ENCODE results near the gene C1D. TPM values are rescaled to one million over a fixed set of nuclear protein-coding genes. Genes with fewer than 3 reads are reported as not detected.

Gene C1D
- polyA plus RNA-seq, 1 donor from 2014 or later = 53.0 TPM

DNA sequence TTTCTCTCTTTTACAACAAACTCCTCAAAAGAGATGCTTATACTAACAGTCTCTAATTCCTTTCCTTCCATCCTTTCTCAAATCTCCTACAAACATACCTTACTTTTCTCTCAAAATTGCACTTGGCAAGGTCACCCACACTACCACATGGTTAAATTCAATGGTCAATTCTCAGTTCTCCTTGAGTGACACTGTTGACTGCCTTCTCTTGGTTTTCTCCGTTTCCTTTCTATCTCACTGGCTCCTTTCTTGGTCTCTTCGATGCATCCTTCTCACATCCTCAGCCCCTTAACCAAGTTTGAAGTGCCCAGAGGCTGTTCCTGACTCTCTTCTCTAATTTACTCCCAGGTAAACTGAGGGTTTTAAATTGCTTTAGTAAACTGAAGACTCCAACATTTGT is 12.5 kb downstream of the C1D start:
- Histone ChIP-seq H3K4me3 (ENCODE audit: low read length) (no peak overlapping the region), H3K79me2 (replicated peaks; ENCODE audit: insufficient read depth, low read length) (peaks cover 46% of the 10 kb centered on the region), H3F3A (ENCODE audit: insufficient read depth, low read length, poor library complexity, severe bottlenecking) (no peaks in the 10 kb centered on the region), H2AFZ (ENCODE audit: low read depth, low read length) (no peak overlapping the region), H3K9me2 (ENCODE audit: insufficient read depth, low read length) (no peaks in the 10 kb centered on the region), H3K9me3 (ENCODE audit: low read length) (no peaks in the 10 kb centered on the region), H3K36me3 (ENCODE audit: insufficient read depth, low read length) (no peaks in the 10 kb centered on the region), H3K9ac (ENCODE audit: low read length) (no peak overlapping the region), H3K27ac (ENCODE audit: low read length) (no peak overlapping the region), H3K27me3 (ENCODE audit: insufficient read depth, low read depth, low read length) (no peaks in the 10 kb centered on the region), H4K20me1 (ENCODE audit: insufficient read depth) (no peaks in the 10 kb centered on the region), H3K4me2 (ENCODE audit: low read length) (no peak overlapping the region)
- TF ChIP-seq TAF1 (IDR thresholded peaks at IDR 0.05; ENCODE audit: low read depth) = no peak
- no peak for TF ChIP-seq MXI1 (conservative IDR thresholded peaks at IDR 0.05; ENCODE audit: poor library complexity, severe bottlenecking)
- TF ChIP-seq EP300 (conservative IDR thresholded peaks at IDR 0.05; ENCODE audit: poor library complexity, severe bottlenecking) = no peak
- no peak for TF ChIP-seq SMC3 (conservative IDR thresholded peaks at IDR 0.05; ENCODE audit: poor library complexity)
- TF ChIP-seq, protein P1, sequence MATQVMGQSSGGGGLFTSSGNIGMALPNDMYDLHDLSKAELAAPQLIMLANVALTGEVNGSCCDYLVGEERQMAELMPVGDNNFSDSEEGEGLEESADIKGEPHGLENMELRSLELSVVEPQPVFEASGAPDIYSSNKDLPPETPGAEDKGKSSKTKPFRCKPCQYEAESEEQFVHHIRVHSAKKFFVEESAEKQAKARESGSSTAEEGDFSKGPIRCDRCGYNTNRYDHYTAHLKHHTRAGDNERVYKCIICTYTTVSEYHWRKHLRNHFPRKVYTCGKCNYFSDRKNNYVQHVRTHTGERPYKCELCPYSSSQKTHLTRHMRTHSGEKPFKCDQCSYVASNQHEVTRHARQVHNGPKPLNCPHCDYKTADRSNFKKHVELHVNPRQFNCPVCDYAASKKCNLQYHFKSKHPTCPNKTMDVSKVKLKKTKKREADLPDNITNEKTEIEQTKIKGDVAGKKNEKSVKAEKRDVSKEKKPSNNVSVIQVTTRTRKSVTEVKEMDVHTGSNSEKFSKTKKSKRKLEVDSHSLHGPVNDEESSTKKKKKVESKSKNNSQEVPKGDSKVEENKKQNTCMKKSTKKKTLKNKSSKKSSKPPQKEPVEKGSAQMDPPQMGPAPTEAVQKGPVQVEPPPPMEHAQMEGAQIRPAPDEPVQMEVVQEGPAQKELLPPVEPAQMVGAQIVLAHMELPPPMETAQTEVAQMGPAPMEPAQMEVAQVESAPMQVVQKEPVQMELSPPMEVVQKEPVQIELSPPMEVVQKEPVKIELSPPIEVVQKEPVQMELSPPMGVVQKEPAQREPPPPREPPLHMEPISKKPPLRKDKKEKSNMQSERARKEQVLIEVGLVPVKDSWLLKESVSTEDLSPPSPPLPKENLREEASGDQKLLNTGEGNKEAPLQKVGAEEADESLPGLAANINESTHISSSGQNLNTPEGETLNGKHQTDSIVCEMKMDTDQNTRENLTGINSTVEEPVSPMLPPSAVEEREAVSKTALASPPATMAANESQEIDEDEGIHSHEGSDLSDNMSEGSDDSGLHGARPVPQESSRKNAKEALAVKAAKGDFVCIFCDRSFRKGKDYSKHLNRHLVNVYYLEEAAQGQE (IDR thresholded peaks at IDR 0.05; ENCODE audit: borderline replicate concordance) = no peak
- TF ChIP-seq, protein P2, sequence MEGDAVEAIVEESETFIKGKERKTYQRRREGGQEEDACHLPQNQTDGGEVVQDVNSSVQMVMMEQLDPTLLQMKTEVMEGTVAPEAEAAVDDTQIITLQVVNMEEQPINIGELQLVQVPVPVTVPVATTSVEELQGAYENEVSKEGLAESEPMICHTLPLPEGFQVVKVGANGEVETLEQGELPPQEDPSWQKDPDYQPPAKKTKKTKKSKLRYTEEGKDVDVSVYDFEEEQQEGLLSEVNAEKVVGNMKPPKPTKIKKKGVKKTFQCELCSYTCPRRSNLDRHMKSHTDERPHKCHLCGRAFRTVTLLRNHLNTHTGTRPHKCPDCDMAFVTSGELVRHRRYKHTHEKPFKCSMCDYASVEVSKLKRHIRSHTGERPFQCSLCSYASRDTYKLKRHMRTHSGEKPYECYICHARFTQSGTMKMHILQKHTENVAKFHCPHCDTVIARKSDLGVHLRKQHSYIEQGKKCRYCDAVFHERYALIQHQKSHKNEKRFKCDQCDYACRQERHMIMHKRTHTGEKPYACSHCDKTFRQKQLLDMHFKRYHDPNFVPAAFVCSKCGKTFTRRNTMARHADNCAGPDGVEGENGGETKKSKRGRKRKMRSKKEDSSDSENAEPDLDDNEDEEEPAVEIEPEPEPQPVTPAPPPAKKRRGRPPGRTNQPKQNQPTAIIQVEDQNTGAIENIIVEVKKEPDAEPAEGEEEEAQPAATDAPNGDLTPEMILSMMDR (IDR thresholded peaks at IDR 0.05; ENCODE audit: poor library complexity, severe bottlenecking) = no peak
- TF ChIP-seq POLR2AphosphoS5 (IDR thresholded peaks at IDR 0.05) = no peak
- no peak for TF ChIP-seq EZH2 (IDR thresholded peaks at IDR 0.05; ENCODE audit: borderline replicate concordance, insufficient read depth, low read length, poor library complexity, severe bottlenecking)
- no peak for TF ChIP-seq RAD21 (conservative IDR thresholded peaks at IDR 0.05)

DNA sequence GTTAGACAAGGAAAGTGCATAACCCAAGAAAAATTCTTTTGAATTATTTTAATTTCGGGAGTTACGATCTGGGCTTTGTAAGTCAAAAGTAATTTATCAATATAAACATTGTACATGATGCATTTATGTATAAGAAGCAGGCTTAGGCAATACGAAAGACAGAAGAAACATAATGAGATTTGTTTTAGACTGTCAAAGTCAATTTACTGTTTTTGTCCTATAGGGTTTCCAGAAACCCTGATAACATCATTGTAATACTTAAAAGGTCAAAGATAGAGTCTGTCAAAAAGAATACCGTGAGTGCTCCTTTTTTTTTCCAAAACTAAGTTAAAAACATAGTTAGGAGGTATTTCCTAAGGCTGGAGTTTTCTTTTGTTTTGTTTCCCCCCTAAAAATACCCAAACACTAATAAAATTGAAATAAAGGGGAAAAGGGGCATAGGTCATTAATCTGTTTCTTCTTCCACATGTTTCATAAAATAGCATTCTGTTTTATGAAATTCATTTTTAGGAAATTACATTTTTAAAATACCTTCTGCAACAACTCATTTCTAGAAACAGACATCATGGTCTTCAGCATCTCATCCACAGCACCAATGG is 16.1 kb downstream of the C1D start:
- Histone ChIP-seq H2AFZ (ENCODE audit: low read depth, low read length) (no peak overlapping the region), H4K20me1 (ENCODE audit: insufficient read depth) (no peaks in the 10 kb centered on the region), H3K4me2 (ENCODE audit: low read length) (no peak overlapping the region), H3K79me2 (replicated peaks; ENCODE audit: insufficient read depth, low read length) (peaks cover 23% of the 10 kb centered on the region), H3K27ac (ENCODE audit: low read length) (no peak overlapping the region), H3F3A (ENCODE audit: insufficient read depth, low read length, poor library complexity, severe bottlenecking) (no peaks in the 10 kb centered on the region), H3K9me3 (ENCODE audit: low read length) (no peaks in the 10 kb centered on the region), H3K27me3 (ENCODE audit: insufficient read depth, low read depth, low read length) (no peaks in the 10 kb centered on the region), H3K9ac (ENCODE audit: low read length) (no peak overlapping the region), H3K36me3 (ENCODE audit: insufficient read depth, low read length) (no peaks in the 10 kb centered on the region), H3K9me2 (ENCODE audit: insufficient read depth, low read length) (no peaks in the 10 kb centered on the region), H3K4me3 (ENCODE audit: low read length) (no peak overlapping the region)
- no peak for TF ChIP-seq EP300 (conservative IDR thresholded peaks at IDR 0.05; ENCODE audit: poor library complexity, severe bottlenecking)
- TF ChIP-seq EZH2 (IDR thresholded peaks at IDR 0.05; ENCODE audit: borderline replicate concordance, insufficient read depth, low read length, poor library complexity, severe bottlenecking) = no peak
- TF ChIP-seq MXI1 (conservative IDR thresholded peaks at IDR 0.05; ENCODE audit: poor library complexity, severe bottlenecking) = no peak
- TF ChIP-seq, protein P1 (IDR thresholded peaks at IDR 0.05; ENCODE audit: borderline replicate concordance) = no peak
- TF ChIP-seq POLR2AphosphoS5 (IDR thresholded peaks at IDR 0.05) = no peak
- TF ChIP-seq RAD21 (conservative IDR thresholded peaks at IDR 0.05) = no peak
- no peak for TF ChIP-seq SMC3 (conservative IDR thresholded peaks at IDR 0.05; ENCODE audit: poor library complexity)
- no peak for TF ChIP-seq TAF1 (IDR thresholded peaks at IDR 0.05; ENCODE audit: low read depth)
- TF ChIP-seq, protein P2 (IDR thresholded peaks at IDR 0.05; ENCODE audit: poor library complexity, severe bottlenecking) = no peak

Measured in neural cell (in vitro differentiated cells).